H1 (cell line): Measurements from ENCODE around the gene IREB2. TPM values are rescaled to one million over a fixed set of nuclear protein-coding genes. Genes with fewer than 3 reads are reported as not detected.

ENCODE experiments used
- CTCF ChIP-seq, 3 experiments: IDR thresholded peaks; 1 replicate in 2 of 3; 2 replicates in 1 of 3; pipeline versions ENCODE4 v1.5.1 to v1.6.1; 2011; ENCODE audit warnings: low read length in 3 of 3, mild to moderate bottlenecking in 3 of 3, inconsistent platforms in 2 of 3, low read depth in 1 of 3, moderate library complexity in 1 of 3; ENCODE audit not compliant: insufficient read depth in 1 of 3; ENCODE audit errors: control extremely low read depth in 1 of 3
- E2F6 ChIP-seq: IDR thresholded peaks from 2 replicates; pipeline ENCODE4 v1.6.1; 2012; ENCODE audit warnings: inconsistent platforms
- JUN ChIP-seq: IDR thresholded peaks from 2 replicates; pipeline ENCODE4 v1.6.1; 2011; ENCODE audit warnings: low read depth, mild to moderate bottlenecking, improper control_type of control experiment, low read length
- KDM4A ChIP-seq: IDR thresholded peaks from one replicate; pipeline ENCODE4 v1.7.1; 2012; ENCODE audit warnings: low read depth, mild to moderate bottlenecking, moderate library complexity, low read length, inconsistent platforms; ENCODE audit not compliant: severe bottlenecking
- NRF1 ChIP-seq: IDR thresholded peaks from 2 replicates; pipeline ENCODE4 v1.6.1; 2011; ENCODE audit warnings: mild to moderate bottlenecking, low read depth, low read length, improper control_type of control experiment
- POLR2A ChIP-seq, 2 experiments: IDR thresholded peaks; 1 replicate in 1 of 2; 2 replicates in 1 of 2; pipeline ENCODE4 v1.6.1; 2011; ENCODE audit warnings: low read depth in 2 of 2, low read length in 2 of 2, mild to moderate bottlenecking in 2 of 2; ENCODE audit errors: control extremely low read depth in 1 of 2
- TBP ChIP-seq: IDR thresholded peaks from 2 replicates; pipeline ENCODE4 v1.6.1; 2011; ENCODE audit warnings: low read depth, low read length, improper control_type of control experiment
- TCF12 ChIP-seq: IDR thresholded peaks from 2 replicates; pipeline ENCODE4 v1.6.1; 2011; ENCODE audit warnings: low read depth, mild to moderate bottlenecking, low read length
- polyA plus RNA-seq, 7 experiments: library from polyadenylated mRNA; depleted of rRNA in 3 of 7; stranded (reverse) in 5 of 7; unstranded in 2 of 7; fragments of >200 nt in 5 of 7; fragments of 200-250 nt in 2 of 7; gene quantifications; 1 replicate in 5 of 7; 2 replicates in 1 of 7; 4 replicates in 1 of 7; pipeline versions ENCODE4 v1.2.1 to v1.2.3, GENCODE V29; 2011 to 2013; ENCODE audit warnings: missing spikeins in 2 of 7, mixed read lengths in 2 of 7
- total RNA-seq: library from RNA; stranded (reverse); fragmentation: NEBNext Ultra II Directional; extraction: Animal tissue kit (Norgen Biotek cat#: 25700); gene quantifications from 2 replicates; pipeline ENCODE4 v1.2.1, GENCODE V29; 2021

IREB2 gene
- total and polyA plus RNA-seq, 2 of the 8 experiments (the other 6 are each of a cell fraction or from before 2014, with no cell fraction given) = 21.0 to 103 TPM

- TF ChIP-seq CTCF (IDR thresholded peaks at IDR 0.05; ENCODE audit: control extremely low read depth in 1 of 3, insufficient read depth in 1 of 3, low read depth in 1 of 3, low read length in 3 of 3) (no peak), TCF12 (no peak), NRF1 (no peak), TBP (no peak), JUN (no peak), KDM4A (no peak), POLR2A (IDR thresholded peaks at IDR 0.05; ENCODE audit: control extremely low read depth in 1 of 2, low read depth in 2 of 2, low read length in 2 of 2) (no peak), E2F6 (no peak)
- TF ChIP-seq, all 59 proteins: peak for 0
These were observed 70.3 kb downstream of the IREB2 start (continued) for GRCh38 chr15:78508272-78508671.
